Right renal pelvis (tissue), 4 donors: ENCODE data around the gene TTLL3. TPM values are rescaled to one million over a fixed set of nuclear protein-coding genes. Genes with fewer than 3 reads are reported as not detected.
A peak's percentile ranks its signal among the peaks of the same experiment; 100 is the strongest.
"Not testable (repeated sequence)": the region's sequence is repeated elsewhere in the genome, so short reads cannot be mapped to it uniquely, and the experiment has no call there.

Source experiments
- DNase-seq, 4 donors: peaks; one replicate each; pipeline ENCODE4 v3.0.0-alpha.2; 2013; ENCODE audit warnings: low read depth in 4 of 4, low spot score in 3 of 4, missing footprints in 1 of 4
- polyA plus RNA-seq, 4 donors: library from polyadenylated mRNA; unstranded; fragments of 120-200 nt; gene quantifications; one replicate each; pipeline ENCODE4 v1.2.1, GENCODE V29; 2013; ENCODE audit not compliant: insufficient read length in 4 of 4

TTLL3 gene
- 10 to 100 TPM; 38.6 to 60.3 (median 43.0) TPM for polyA plus RNA-seq

DNA sequence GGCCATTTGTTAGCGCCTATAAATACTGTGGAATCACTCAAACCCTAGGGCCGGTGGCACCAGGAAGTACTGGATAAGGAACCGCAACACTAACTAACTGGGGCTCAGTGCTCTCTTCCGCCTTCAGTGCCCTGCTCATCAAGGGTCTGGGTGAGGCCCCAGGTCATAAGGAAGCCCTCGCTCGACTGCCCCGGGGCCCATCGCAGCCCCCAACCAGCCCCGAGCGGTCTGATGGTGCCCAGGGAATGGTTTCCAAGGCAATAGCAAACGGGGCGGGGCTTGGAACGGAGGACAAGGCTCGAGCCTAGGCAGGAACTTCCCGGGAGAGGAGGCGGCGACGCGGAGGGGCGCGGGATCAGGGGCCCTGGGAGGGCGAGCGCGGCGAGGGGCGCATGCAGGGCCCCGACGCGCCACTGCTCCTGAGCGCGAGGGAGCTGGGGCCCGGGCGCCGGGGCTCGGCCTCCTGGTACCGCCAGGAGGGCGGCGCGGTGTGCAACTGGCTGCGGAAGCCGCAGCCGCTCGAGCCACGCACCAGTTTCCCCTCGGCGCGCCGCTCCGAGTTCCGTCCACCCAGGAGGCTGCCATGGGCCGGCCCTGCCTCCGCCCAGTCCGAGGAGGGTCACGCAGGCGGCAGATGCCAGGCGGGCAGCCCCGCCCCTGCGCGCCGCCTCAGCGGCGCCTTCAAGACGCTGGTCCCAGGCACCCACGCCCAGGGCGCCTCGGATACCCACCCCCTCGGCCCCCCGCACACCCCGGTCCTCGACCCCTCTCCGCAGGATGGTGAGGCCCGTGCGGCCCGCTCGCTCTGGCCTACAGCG lies at the start of gene TTLL3:
TSS of gene TTLL3 (plus strand) at position 648 of the 818 bp plus-strand sequence. CDS start 400 bp downstream, outside the sequence.
- peak in 2 of 4 donors; percentile 39 to 57 for DNase-seq

- no peak for DNase-seq
Observed at GRCh38 chr3:9760779-9761505, 49.1 kb upstream of the TTLL3 start.

GRCh38 chr3:9761919-9762318 lies 48.1 kb upstream of the TTLL3 start:
- DNase-seq = no peak

DNA sequence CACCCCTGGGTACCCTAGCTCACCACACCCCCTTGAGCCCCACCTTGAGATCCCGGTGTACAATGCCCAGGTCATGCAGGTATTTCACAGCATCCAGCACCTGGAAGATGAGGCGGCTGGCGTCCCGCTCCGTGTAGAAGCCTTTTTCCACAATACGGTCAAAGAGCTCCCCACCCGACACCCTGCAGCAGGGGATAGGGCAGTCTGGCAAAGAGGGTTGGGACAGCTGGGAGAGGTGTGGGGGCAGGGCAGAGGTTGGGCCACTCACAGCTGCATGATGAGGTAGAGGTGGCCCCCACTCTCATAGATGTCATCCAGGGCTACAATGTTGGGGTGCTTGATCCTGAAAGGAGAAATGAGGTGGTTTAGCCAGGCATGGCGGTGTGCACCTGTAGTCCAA lies 47.2 kb upstream of the TTLL3 start:
- no peak for DNase-seq

DNA sequence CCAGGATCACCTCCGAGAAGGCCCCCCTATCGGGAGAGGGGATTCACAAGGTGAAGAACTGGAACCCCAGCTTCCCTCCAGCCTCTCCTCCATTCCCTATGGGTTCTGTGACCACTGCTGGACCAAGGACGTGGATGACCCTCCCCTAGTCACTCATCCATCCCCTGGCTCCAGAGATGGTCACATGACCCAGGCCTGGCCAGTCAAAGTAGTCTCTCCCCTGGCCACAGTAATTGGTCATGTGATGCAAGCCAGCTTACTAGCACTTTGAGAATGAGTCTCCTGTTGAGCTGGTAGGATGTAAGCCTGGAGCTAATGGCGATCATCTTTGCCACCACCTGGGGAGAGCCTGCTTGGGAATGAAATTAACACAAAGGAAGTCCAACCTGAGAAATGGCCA lies 44.2 kb upstream of the TTLL3 start:
- DNase-seq = no peak

- no peak for DNase-seq
Observed at GRCh38 chr3:9767418-9767817, 42.6 kb upstream of the TTLL3 start.

- no peak for DNase-seq
Observed at GRCh38 chr3:9768141-9768775, 41.8 kb upstream of the TTLL3 start.

DNA sequence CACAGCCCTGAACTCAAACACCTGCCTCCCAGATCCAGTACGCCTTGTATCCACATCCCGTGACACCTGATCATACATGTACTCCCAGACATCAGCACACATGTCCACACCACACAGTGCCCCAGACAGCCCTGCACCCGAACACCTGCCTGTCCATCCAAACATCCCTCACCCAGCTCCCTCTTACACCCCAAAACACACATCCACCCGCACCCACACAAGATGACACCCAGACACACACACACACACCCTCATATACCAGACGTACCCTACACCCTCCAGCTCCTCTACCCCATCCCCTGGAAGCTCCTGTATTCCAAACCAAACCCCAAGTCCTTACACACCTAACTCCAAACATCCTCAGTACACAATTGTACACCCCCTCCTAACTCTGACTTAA lies 41.0 kb upstream of the TTLL3 start:
- no peak for DNase-seq

GRCh38 chr3:9769426-9770275 lies 40.4 kb upstream of the TTLL3 start, which contains the start of gene CAMK1:
TSS of gene CAMK1 (minus strand) at chr3:9769947. CDS start at chr3:9767749, 2,198 bp downstream.
- peak in 2 of 4 donors; percentile 31 to 63 for DNase-seq

DNA sequence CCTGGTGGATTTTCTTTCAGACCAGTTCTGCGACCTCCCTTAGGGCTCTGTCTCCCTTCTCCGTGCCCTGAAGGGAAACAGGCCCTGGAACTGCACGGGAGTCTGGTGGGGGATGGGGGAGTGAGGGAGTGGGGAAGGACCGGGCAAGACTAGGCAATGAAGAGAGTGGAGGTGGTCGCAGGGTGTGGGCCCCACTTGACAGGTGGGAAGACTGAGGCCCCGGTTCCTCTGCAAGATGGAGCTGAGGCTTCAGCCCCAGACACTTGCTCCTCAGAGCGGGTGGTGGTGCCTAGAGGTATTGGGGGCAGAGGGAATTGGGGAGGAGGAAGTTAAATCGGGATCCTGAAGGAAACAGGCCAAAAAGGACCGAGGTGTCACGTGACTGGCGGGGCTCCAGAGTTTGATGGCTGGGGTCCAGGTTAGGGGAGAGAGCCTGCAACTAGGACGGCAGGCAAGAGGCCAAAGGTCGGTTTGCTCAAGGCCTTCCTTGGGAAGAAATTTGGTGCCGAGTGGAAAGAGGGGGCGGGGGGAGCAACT lies 39.7 kb upstream of the TTLL3 start:
- DNase-seq = peak in 2 of 4 donors; percentile 50 to 54

- DNase-seq = not testable (repeated sequence)
Observed at GRCh38 chr3:9771007-9771406, 39.1 kb upstream of the TTLL3 start.

DNA sequence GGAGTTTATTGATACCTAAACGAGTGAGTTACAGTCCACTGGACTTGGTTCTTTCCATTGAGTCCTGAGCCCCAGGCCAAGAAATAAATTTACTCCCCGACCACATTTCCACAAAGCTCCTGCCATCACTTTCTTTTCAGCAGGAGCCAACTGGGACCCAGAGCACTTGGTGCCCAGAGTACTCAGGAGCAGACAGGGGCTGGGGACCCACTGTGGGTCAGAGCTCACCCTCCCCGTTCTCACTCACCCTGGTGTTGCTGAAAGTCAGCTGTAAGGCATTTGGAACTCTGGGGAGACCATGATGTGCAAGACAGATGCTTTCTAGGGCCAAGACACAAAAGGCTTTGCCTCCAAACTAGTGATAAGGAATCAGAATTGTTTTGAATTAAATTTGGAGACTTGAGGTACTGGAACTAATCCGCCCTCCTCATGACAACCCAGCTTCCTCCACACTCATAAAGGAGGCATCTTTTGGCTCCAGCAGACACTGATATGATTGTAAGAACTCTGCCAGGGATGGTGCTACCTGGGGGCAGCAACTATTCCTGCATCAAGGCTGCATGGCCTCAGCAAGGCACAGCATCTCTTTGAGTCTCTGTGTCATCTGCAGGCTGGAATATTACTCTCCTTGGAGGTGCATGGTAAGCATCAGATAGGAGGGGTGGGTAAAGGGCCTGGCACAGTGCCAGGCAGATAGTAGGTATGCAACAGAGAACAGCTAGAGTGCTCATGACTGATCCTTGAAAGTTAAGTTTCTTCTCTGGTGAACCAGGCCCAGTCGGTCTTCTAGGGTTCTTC lies 33.0 kb upstream of the TTLL3 start:
- DNase-seq = no peak

DNA sequence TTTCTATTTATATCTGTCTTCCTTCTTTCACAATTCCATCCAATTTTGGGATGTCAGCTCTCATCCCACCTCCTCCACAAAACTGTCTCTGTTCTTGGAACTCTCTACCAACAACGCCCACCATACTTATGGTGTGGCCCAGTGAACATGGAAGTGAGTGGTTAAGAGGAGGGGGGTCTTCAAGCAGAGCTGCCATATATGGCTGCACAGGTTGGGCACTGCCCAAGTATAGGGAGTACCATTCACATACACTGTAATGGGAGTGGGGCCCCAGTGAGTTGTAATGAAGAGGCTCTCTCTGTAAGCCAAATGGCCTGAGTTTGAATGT lies 32.4 kb upstream of the TTLL3 start:
- no peak for DNase-seq

GRCh38 chr3:9778143-9779074 lies 31.7 kb upstream of the TTLL3 start:
- DNase-seq = no peak

DNA sequence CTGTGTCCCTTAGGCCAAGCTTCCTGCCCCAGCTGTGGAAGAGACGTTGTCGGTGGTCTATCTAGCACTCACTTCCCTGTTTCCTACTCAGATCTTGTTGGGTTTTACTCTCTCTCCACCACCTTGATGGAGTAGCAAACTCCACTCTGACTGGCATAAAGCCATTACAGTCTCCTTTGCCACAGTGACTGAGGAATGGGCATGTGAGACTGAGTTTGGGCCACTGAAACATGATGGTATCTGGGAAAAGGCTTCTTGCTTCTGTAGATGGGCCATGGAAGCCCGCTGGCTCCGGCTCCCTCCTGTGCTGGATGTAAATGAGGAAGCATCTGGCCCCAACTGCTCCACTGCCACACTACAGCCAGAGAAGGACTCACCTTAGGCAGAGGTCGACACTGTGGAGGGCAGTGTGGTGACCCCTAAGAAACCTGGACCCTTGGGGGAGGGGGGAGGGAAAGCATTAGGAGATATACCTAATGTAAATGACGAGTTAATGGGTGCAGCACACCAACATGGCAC lies 30.9 kb upstream of the TTLL3 start:
- no peak for DNase-seq

GRCh38 chr3:9779721-9780457 lies 30.2 kb upstream of the TTLL3 start:
- no peak for DNase-seq

DNA sequence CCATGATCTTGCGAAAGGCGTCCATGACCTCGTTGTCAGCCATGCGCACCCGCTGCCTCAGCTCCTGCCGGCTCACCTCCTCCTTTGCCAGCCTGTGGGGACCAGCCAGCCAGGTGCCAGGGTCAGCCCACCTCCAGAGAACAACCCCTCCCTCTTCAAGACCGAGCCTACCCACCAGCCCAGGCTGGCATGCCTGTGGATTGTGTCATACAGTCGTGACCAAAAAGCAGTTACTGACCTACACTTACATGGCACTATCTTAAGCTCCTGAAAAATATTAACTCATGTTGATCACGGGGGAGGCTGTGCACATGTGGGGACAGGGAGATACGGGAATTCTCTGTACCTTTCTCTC lies 29.6 kb upstream of the TTLL3 start:
- DNase-seq = no peak
